GM23338 (cell line): ENCODE data around the gene MEFV. TPM values are rescaled to one million over a fixed set of nuclear protein-coding genes. Genes with fewer than 3 reads are reported as not detected.

Experiments used
- ATAC-seq: fragments of 200-7000 bp; cut with Tn5 transposase; 3 replicates; pipeline ENCODE4 v1.9.1; 2020
- DNase-seq: peaks from one replicate; pipeline ENCODE4 v3.0.0-alpha.2; 2015; ENCODE audit warnings: low spot score
- H2AFZ ChIP-seq: fragments of 200-600 bp; sonication (generic); 2 replicates; pipeline ENCODE4 v1.8.0; 2016; ENCODE audit warnings: antibody characterized with exemption, mild to moderate bottlenecking, moderate library complexity
- H3F3A ChIP-seq: fragments of 200-600 bp; sonication (generic); replicated peaks from 2 replicates; pipeline ENCODE4 v1.8.0; 2017; ENCODE audit warnings: antibody characterized with exemption, mixed run types, low read depth
- H3K27ac ChIP-seq: fragments of 200-600 bp; sonication (generic); 2 replicates; pipeline ENCODE4 v1.6.1; 2016; ENCODE audit warnings: low read depth
- H3K27me3 ChIP-seq: fragments of 200-600 bp; sonication (generic); 2 replicates; pipeline ENCODE4 v1.8.0; 2016; ENCODE audit warnings: mild to moderate bottlenecking, mixed run types, moderate library complexity; ENCODE audit not compliant: insufficient read depth
- H3K36me3 ChIP-seq: fragments of 200-600 bp; sonication (generic); 2 replicates; pipeline ENCODE4 v1.8.0; 2016; ENCODE audit warnings: mild to moderate bottlenecking; ENCODE audit not compliant: insufficient read depth
- H3K4me1 ChIP-seq: fragments of 200-600 bp; sonication (generic); 2 replicates; pipeline ENCODE4 v1.8.0; 2016; ENCODE audit warnings: mild to moderate bottlenecking, moderate library complexity; ENCODE audit not compliant: insufficient read depth
- H3K4me2 ChIP-seq: fragments of 200-600 bp; sonication (generic); 2 replicates; pipeline ENCODE4 v1.7.1; 2017; ENCODE audit warnings: mixed run types
- H3K4me3 ChIP-seq: fragments of 200-600 bp; sonication (generic); 2 replicates; pipeline ENCODE4 v1.6.1; 2016; ENCODE audit warnings: mixed run types
- H3K79me2 ChIP-seq: fragments of 200-600 bp; sonication (generic); replicated peaks from 2 replicates; pipeline ENCODE4 v1.8.0; 2017; ENCODE audit warnings: mild to moderate bottlenecking; ENCODE audit not compliant: insufficient read depth
- H3K9me2 ChIP-seq: fragments of 200-600 bp; sonication (generic); 2 replicates; pipeline ENCODE4 v1.8.0; 2017; ENCODE audit not compliant: insufficient read depth
- H4K20me1 ChIP-seq: fragments of 200-600 bp; sonication (generic); replicated peaks from 2 replicates; pipeline ENCODE4 v1.8.0; 2017; ENCODE audit warnings: mild to moderate bottlenecking; ENCODE audit not compliant: insufficient read depth
- H3K27ac Mint-ChIP-seq: 2 replicates; pipeline ENCODE4 v1.8.0; 2020; ENCODE audit warnings: inconsistent platforms, mild to moderate bottlenecking, moderate library complexity, mixed read lengths
- H3K27me3 Mint-ChIP-seq: 3 replicates; pipeline ENCODE4 v1.8.0; 2022; ENCODE audit warnings: low read depth, mild to moderate bottlenecking, moderate library complexity, mixed read lengths, inconsistent platforms; ENCODE audit not compliant: insufficient read depth, poor library complexity
- H3K36me3 Mint-ChIP-seq: 3 replicates; pipeline ENCODE4 v1.8.0; 2021; ENCODE audit warnings: low read depth, mild to moderate bottlenecking, inconsistent platforms, moderate library complexity, mixed read lengths
- H3K4me1 Mint-ChIP-seq: 3 replicates; pipeline ENCODE4 v1.8.0; 2020; ENCODE audit warnings: mild to moderate bottlenecking, inconsistent platforms, mixed read lengths
- H3K4me3 Mint-ChIP-seq: 3 replicates; pipeline ENCODE4 v1.8.0; 2021; ENCODE audit warnings: moderate library complexity, mild to moderate bottlenecking, inconsistent platforms, mixed read lengths
- H3K9me3 Mint-ChIP-seq: 3 replicates; pipeline ENCODE4 v1.8.0; 2020; ENCODE audit warnings: moderate library complexity, mild to moderate bottlenecking, inconsistent platforms, mixed read lengths
- CREB1 ChIP-seq: fragments of 250-450 bp; sonication (Bioruptor Pico); IDR thresholded peaks from 2 replicates; pipeline ENCODE4 v1.5.0; 2020; ENCODE audit warnings: low read depth, mild to moderate bottlenecking, moderate library complexity
- CTCF ChIP-seq, 2 experiments: fragments of 200-600 bp in 1 of 2; sonication (generic) in 1 of 2; conservative IDR thresholded peaks; 2 replicates each; pipeline versions ENCODE4 v1.5.1 to v1.6.1; 2016 to 2017; ENCODE audit warnings: antibody characterized with exemption in 2 of 2, low read depth in 2 of 2, mild to moderate bottlenecking in 2 of 2, moderate library complexity in 1 of 2
- EZH2 ChIP-seq: fragments of 200-600 bp; sonication (generic); IDR thresholded peaks from one replicate; pipeline ENCODE4 v1.8.0; 2017; ENCODE audit warnings: antibody characterized with exemption, mild to moderate bottlenecking, low read depth; ENCODE audit not compliant: unreplicated experiment
- EZH2phosphoT487 ChIP-seq: fragments of 200-600 bp; sonication (generic); IDR thresholded peaks from one replicate; pipeline ENCODE4 v1.8.1; 2018; ENCODE audit warnings: antibody characterized with exemption; ENCODE audit not compliant: unreplicated experiment
- JUNB ChIP-seq: IDR thresholded peaks from one replicate; pipeline ENCODE4 v1.6.1; 2016; ENCODE audit warnings: antibody characterized with exemption; ENCODE audit not compliant: unreplicated experiment
- NANOG ChIP-seq: IDR thresholded peaks from 2 replicates; pipeline ENCODE4 v1.6.1; 2016; ENCODE audit warnings: antibody characterized with exemption, borderline replicate concordance
- REST ChIP-seq: IDR thresholded peaks from one replicate; pipeline ENCODE4 v1.6.1; 2018; ENCODE audit warnings: antibody characterized with exemption; ENCODE audit not compliant: unreplicated experiment
- ZNF114 ChIP-seq: fragments of 250-450 bp; sonication (Bioruptor Pico); IDR thresholded peaks from 2 replicates; pipeline ENCODE4 v1.5.0; 2020; ENCODE audit warnings: mild to moderate bottlenecking, moderate library complexity
- ZNF331 ChIP-seq: fragments of 250-450 bp; sonication (Bioruptor Pico); IDR thresholded peaks from 2 replicates; pipeline ENCODE4 v1.5.0; 2020; ENCODE audit warnings: low read depth, mild to moderate bottlenecking, moderate library complexity
- ZNF462 ChIP-seq: fragments of 250-450 bp; sonication (Bioruptor Pico); IDR thresholded peaks from 2 replicates; pipeline ENCODE4 v1.5.0; 2020; ENCODE audit warnings: mild to moderate bottlenecking, moderate library complexity
- polyA plus RNA-seq: library from polyadenylated mRNA; unstranded; fragments of >200 nt; fragmentation: Nextera tagmentation; extraction: Ambion mirVana; gene quantifications from 2 replicates; pipeline ENCODE4 v1.2.1, GENCODE V29; 2016
- total RNA-seq: library from RNA; depleted of rRNA; stranded (reverse); fragments of >200 nt; shearing (Covaris generic); gene quantifications from 2 replicates; pipeline ENCODE4 v1.2.3, GENCODE V29; 2014

MEFV gene
- total and polyA plus RNA-seq, 2 experiments from 2014 or later = 0.07 TPM; not detected in 1

GRCh38 chr16:3249020-3249419 is 7.4 kb downstream of the MEFV start:
- Mint-ChIP-seq H3K36me3 (peaks cover 13% of the 10 kb centered on the region; the same call in 1 of the 3 replicates), H3K9me3 (peaks cover 81% of the 10 kb centered on the region), H3K27ac (no peak overlapping the region), H3K27me3 (peaks cover 3% of the 10 kb centered on the region), H3K4me1 (no peaks in the 10 kb centered on the region), H3K4me3 (no peak overlapping the region)
- H3K27me3 ChIP-seq = no peaks in the 10 kb centered on the region
- TF ChIP-seq CTCF (conservative IDR thresholded peaks at IDR 0.05; ENCODE audit: low read depth in 2 of 2) (no peak), ZNF114 (CRISPR knock-in tag) (no peak), ZNF331 (CRISPR knock-in tag) (no peak), REST (no peak), NANOG (no peak), EZH2 (no peak), CREB1 (CRISPR knock-in tag) (no peak), JUNB (no peak), ZNF462 (CRISPR knock-in tag) (no peak), EZH2phosphoT487 (no peak)
- no peaks in the 10 kb centered on the region for H3K9me2 ChIP-seq
- DNase-seq = no peak
- H3K36me3 ChIP-seq = no peaks in the 10 kb centered on the region
- H3K4me1 ChIP-seq = no peaks in the 10 kb centered on the region
- no peak overlapping the region for H3K27ac ChIP-seq
- no peak overlapping the region for H3K4me3 ChIP-seq
- no peak overlapping the region for H2AFZ ChIP-seq
- no peaks in the 10 kb centered on the region for H3F3A ChIP-seq
- no peak overlapping the region for H3K4me2 ChIP-seq
- H3K79me2 ChIP-seq = no peaks in the 10 kb centered on the region
- H4K20me1 ChIP-seq = no peaks in the 10 kb centered on the region
- ATAC-seq = no peak
